OCI-LY1 (cell line): ENCODE data around the gene RNF144B.

Experiments used
- H2AFZ ChIP-seq: fragments of 200-600 bp; sonication (generic), shearing (Covaris generic); 2 replicates; pipeline ENCODE4 v1.6.0; 2014; ENCODE audit warnings: antibody characterized with exemption, mild to moderate bottlenecking, low read length
- H3F3A ChIP-seq: fragments of 200-600 bp; sonication (generic), shearing (Covaris generic); 2 replicates; pipeline ENCODE4 v1.6.0; 2014; ENCODE audit warnings: mild to moderate bottlenecking, antibody characterized with exemption, low read length, moderate library complexity; ENCODE audit not compliant: insufficient read depth
- H3K27ac ChIP-seq: fragments of 200-600 bp; sonication (generic); 2 replicates; pipeline ENCODE4 v1.5.1; 2014; ENCODE audit warnings: low read length, mixed run types, mild to moderate bottlenecking, low read depth; ENCODE audit not compliant: poor library complexity, severe bottlenecking
- H3K27me3 ChIP-seq: fragments of 200-600 bp; sonication (generic); 2 replicates; pipeline ENCODE4 v1.6.0; 2014; ENCODE audit warnings: antibody characterized with exemption, mild to moderate bottlenecking, low read length, moderate library complexity; ENCODE audit not compliant: insufficient read depth
- H3K36me3 ChIP-seq: fragments of 200-600 bp; sonication (generic); 2 replicates; pipeline ENCODE4 v1.6.1; 2014; ENCODE audit warnings: mild to moderate bottlenecking, antibody characterized with exemption, low read length, moderate library complexity, mixed read lengths; ENCODE audit not compliant: insufficient read depth
- H3K4me1 ChIP-seq: fragments of 200-600 bp; sonication (generic); 2 replicates; pipeline ENCODE4 v1.5.1; 2014; ENCODE audit warnings: mild to moderate bottlenecking, low read length, moderate library complexity; ENCODE audit not compliant: insufficient read depth, severe bottlenecking
- H3K4me2 ChIP-seq: fragments of 200-600 bp; sonication (generic), shearing (Covaris generic); 2 replicates; pipeline ENCODE4 v1.6.1; 2014; ENCODE audit warnings: low read length
- H3K4me3 ChIP-seq: fragments of 200-600 bp; sonication (generic); 2 replicates; pipeline ENCODE4 v1.5.1; 2014; ENCODE audit warnings: low read length, low read depth, mild to moderate bottlenecking, mixed read lengths; ENCODE audit not compliant: poor library complexity, severe bottlenecking
- H3K79me2 ChIP-seq: fragments of 200-600 bp; shearing (Covaris generic); 2 replicates; pipeline ENCODE4 v1.6.1; 2016; ENCODE audit warnings: mixed run types, low read length, mixed read lengths; ENCODE audit not compliant: insufficient read depth
- H3K9ac ChIP-seq: fragments of 200-600 bp; sonication (generic), shearing (Covaris generic); 2 replicates; pipeline ENCODE4 v1.6.1; 2014; ENCODE audit warnings: mild to moderate bottlenecking, low read length, mixed read lengths
- H3K9me2 ChIP-seq: fragments of 200-600 bp; sonication (generic), shearing (Covaris generic); 2 replicates; pipeline ENCODE4 v1.6.1; 2014; ENCODE audit warnings: low read depth, mild to moderate bottlenecking, low read length, mixed read lengths
- H3K9me3 ChIP-seq: fragments of 200-600 bp; shearing (Covaris generic); 2 replicates; pipeline ENCODE4 v1.6.1; 2014; ENCODE audit warnings: low read length, mixed read lengths
- H4K20me1 ChIP-seq: fragments of 200-600 bp; sonication (generic), shearing (Covaris generic); 2 replicates; pipeline ENCODE4 v1.6.0; 2016; ENCODE audit warnings: mild to moderate bottlenecking, low read length; ENCODE audit not compliant: insufficient read depth
- CTCF ChIP-seq: fragments of 200-600 bp; sonication (generic), shearing (Covaris generic); IDR thresholded peaks from 2 replicates; pipeline ENCODE4 v1.5.1; 2017; ENCODE audit warnings: mild to moderate bottlenecking, antibody characterized with exemption, low read length, moderate library complexity, mixed read lengths
- EZH2 ChIP-seq: fragments of 200-600 bp; sonication (generic), shearing (Covaris generic); IDR thresholded peaks from 2 replicates; pipeline ENCODE4 v1.8.0; 2017; ENCODE audit warnings: borderline replicate concordance, mixed run types, mild to moderate bottlenecking, antibody characterized with exemption, low read length, moderate library complexity, mixed read lengths

Gene RNF144B

DNA sequence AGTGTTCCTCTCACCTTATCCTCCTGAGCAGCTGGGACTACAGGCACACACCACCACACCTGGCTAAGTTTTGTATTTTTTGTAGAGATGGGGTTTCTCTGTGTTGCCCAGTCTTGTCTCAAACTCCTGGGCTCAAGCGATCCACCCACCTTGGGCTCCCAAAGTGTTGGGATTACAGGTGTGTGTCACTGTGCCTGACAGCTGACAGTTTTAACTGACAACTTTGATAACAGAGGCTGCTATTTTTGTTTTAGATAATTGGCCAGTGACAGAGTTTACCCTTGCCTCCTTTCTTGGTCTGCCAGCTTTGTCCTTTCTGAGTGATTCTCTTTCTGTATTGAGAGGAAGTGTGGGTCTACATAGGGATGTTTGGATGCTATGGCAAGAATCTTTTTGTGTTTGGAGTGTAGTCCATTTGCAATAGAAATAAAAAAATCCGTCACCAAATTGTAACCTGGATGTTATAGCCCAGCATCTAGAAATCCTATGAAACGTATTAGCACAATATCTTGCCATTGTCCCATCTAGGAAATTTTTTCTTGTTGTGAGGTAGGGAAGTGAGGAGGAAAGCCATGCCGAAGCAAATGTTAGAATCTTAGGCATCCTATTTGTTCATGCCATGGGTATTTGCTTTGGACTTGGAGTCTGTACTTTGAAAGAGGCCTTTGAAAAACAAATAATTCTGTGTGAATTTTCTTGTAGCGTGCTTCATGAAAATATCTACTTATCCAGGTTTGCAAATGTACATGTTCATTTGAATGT, 80.8 kb downstream of the RNF144B start:
- H2AFZ ChIP-seq, result no peak overlapping the region
- H3K27me3 ChIP-seq, result no peaks in the 10 kb centered on the region
- H3K27ac ChIP-seq, result no peak overlapping the region
- no peaks in the 10 kb centered on the region for H3K4me1 ChIP-seq
- H3K9me3 ChIP-seq, result no peaks in the 10 kb centered on the region
- no peaks in the 10 kb centered on the region for H4K20me1 ChIP-seq
- no peaks in the 10 kb centered on the region for H3F3A ChIP-seq
- no peaks in the 10 kb centered on the region for H3K79me2 ChIP-seq
- H3K4me3 ChIP-seq, result no peak overlapping the region
- peaks cover 49% of the 10 kb centered on the region for H3K36me3 ChIP-seq
- no peaks in the 10 kb centered on the region for H3K9me2 ChIP-seq
- TF ChIP-seq CTCF (no peak), EZH2 (no peak)
- H3K4me2 ChIP-seq, result no peak overlapping the region
- no peak overlapping the region for H3K9ac ChIP-seq

DNA sequence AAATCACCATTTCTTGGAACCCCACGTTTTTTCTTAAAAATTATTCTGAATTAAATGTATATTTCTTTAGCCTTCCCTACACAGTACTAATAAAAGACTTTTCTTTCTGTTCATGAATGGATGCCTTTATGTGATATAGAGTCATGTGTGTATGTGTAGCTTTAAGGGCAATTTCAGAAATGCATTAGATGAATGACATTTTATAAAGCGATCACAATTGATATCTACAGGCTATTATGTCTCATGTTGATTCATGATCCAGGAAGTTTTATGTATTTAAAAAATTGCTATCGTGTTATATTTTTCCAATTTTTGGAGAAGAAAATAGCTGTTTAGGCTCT, 81.3 kb downstream of the RNF144B start:
- H3K27me3 ChIP-seq, result no peaks in the 10 kb centered on the region
- H3K36me3 ChIP-seq, result peaks cover 43% of the 10 kb centered on the region
- H3K4me3 ChIP-seq, result no peak overlapping the region
- H4K20me1 ChIP-seq, result no peaks in the 10 kb centered on the region
- no peak overlapping the region for H3K27ac ChIP-seq
- no peak overlapping the region for H2AFZ ChIP-seq
- H3K79me2 ChIP-seq, result no peaks in the 10 kb centered on the region
- H3F3A ChIP-seq, result no peaks in the 10 kb centered on the region
- TF ChIP-seq CTCF (no peak), EZH2 (no peak)
- H3K9me3 ChIP-seq, result no peaks in the 10 kb centered on the region
- H3K4me2 ChIP-seq, result no peak overlapping the region
- no peak overlapping the region for H3K9ac ChIP-seq
- no peaks in the 10 kb centered on the region for H3K4me1 ChIP-seq
- H3K9me2 ChIP-seq, result no peaks in the 10 kb centered on the region

DNA sequence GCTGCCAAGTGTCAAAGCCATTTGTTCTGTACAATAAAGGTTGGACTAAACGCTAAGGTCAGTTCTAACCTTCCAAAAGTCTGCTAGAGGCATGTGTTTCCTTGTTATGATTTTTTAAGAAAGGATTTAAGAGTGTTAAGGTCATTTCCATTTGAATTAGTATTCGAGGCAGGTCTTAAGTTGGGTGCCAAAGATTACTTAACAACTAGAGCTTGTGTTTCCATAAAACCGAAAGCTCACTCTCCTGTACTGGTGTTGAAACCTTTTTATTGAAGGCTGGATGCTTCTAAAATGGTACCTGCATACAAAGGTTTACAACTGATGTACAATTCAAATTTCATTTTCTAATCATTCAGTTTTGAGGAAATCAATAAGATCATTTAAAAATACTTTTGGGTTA, 82.4 kb downstream of the RNF144B start:
- Histone ChIP-seq H3F3A (no peaks in the 10 kb centered on the region), H3K79me2 (no peaks in the 10 kb centered on the region), H3K4me2 (no peak overlapping the region), H3K9me3 (no peaks in the 10 kb centered on the region), H3K36me3 (peaks cover 33% of the 10 kb centered on the region), H3K9ac (no peak overlapping the region), H3K27me3 (no peaks in the 10 kb centered on the region), H3K27ac (no peak overlapping the region), H2AFZ (no peak overlapping the region), H3K4me3 (no peak overlapping the region), H4K20me1 (no peaks in the 10 kb centered on the region), H3K4me1 (no peaks in the 10 kb centered on the region), H3K9me2 (no peaks in the 10 kb centered on the region)
- TF ChIP-seq CTCF (no peak), EZH2 (no peak)
